ENCODE data around the gene UBAC1.

The UBAC1 gene

DNA sequence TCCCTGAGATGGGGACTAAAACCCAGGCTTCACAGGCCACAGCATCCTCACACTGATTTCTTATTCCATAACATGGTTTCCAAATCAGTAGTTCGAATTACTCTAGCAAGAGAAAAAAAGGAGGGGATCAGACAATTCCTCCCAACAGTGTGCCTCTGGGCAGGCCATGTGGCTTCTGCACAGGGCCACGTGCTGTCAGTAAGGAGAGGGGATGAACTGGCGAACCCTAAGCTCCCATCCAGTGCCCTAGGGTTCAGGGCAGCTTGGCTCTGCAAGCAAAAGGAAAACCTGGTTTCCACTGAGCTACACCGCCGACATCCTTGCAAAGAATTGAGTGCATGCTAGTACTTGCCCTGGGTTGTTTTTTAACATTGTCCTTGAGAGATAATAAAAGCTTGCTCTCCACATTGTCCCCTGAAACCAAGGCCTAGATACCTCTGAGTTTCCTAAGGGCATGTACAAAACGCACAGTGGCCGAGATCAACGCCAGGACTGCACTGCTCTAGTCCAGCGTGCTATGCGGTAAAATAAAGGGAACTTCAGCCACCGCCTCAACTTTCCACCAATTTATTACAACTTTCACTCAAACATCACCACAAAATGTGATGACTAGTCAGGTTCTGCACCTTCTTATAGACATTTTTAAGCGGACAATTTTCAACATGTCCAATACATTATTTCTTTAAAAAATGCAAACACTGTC is 58.4 kb downstream of the UBAC1 start:
- Histone ChIP-seq H3K9ac (ENCODE audit: low read depth, low read length, poor library complexity, severe bottlenecking) (peak overlapping the region; percentile 15), H3K4me3 (ENCODE audit: low read length, poor library complexity, severe bottlenecking) (peak overlapping the region; percentile 83), H3K9me3 (ENCODE audit: insufficient read depth, low read depth, low read length) (no peaks in the 10 kb centered on the region), H3K36me3 (ENCODE audit: insufficient read depth, low read length) (no peaks in the 10 kb centered on the region), H3K9me2 (replicated peaks; ENCODE audit: low read depth, low read length) (no peaks in the 10 kb centered on the region), H4K20me1 (ENCODE audit: insufficient read depth, low read length, poor library complexity, severe bottlenecking) (peaks cover 85% of the 10 kb centered on the region), H3K27me3 (ENCODE audit: insufficient read depth, low read length, poor library complexity, severe bottlenecking) (no peaks in the 10 kb centered on the region), H3K4me1 (ENCODE audit: insufficient read depth, low read length, poor library complexity, severe bottlenecking) (peaks cover 63% of the 10 kb centered on the region), H3K4me2 (ENCODE audit: low read depth, low read length, poor library complexity, severe bottlenecking) (peak overlapping the region; percentile 98), H3F3A (ENCODE audit: low read depth) (peaks cover 7% of the 10 kb centered on the region; the same call in 1 of the 2 replicates), H3K79me2 (ENCODE audit: insufficient read depth, low read length) (peaks cover 87% of the 10 kb centered on the region), H2AFZ (ENCODE audit: low read length) (no peak overlapping the region)
- TF ChIP-seq CTCF (conservative IDR thresholded peaks at IDR 0.05; ENCODE audit: low read length), result no peak

- peaks cover 7% of the 10 kb centered on the region; the same call in 1 of the 2 replicates for H3F3A ChIP-seq (ENCODE audit: low read depth)
- peaks cover 95% of the 10 kb centered on the region for H4K20me1 ChIP-seq (ENCODE audit: insufficient read depth, low read length, poor library complexity, severe bottlenecking)
- H3K9me2 ChIP-seq (replicated peaks; ENCODE audit: low read depth, low read length), result no peaks in the 10 kb centered on the region
- H2AFZ ChIP-seq (ENCODE audit: low read length), result no peak overlapping the region
- H3K9ac ChIP-seq (ENCODE audit: low read depth, low read length, poor library complexity, severe bottlenecking), result no peak overlapping the region
- peak overlapping the region; percentile 98 for H3K4me2 ChIP-seq (ENCODE audit: low read depth, low read length, poor library complexity, severe bottlenecking)
- peaks cover 63% of the 10 kb centered on the region for H3K4me1 ChIP-seq (ENCODE audit: insufficient read depth, low read length, poor library complexity, severe bottlenecking)
- no peaks in the 10 kb centered on the region for H3K36me3 ChIP-seq (ENCODE audit: insufficient read depth, low read length)
- H3K4me3 ChIP-seq (ENCODE audit: low read length, poor library complexity, severe bottlenecking), result peak overlapping the region; percentile 8
- H3K9me3 ChIP-seq (ENCODE audit: insufficient read depth, low read depth, low read length), result no peaks in the 10 kb centered on the region
- TF ChIP-seq EZH2phosphoT487 (IDR thresholded peaks at IDR 0.05; ENCODE audit: borderline replicate concordance) (no peak), CTCF (conservative IDR thresholded peaks at IDR 0.05; ENCODE audit: low read length) (no peak)
- peaks cover 97% of the 10 kb centered on the region for H3K79me2 ChIP-seq (ENCODE audit: insufficient read depth, low read length)
- H3K27me3 ChIP-seq (ENCODE audit: insufficient read depth, low read length, poor library complexity, severe bottlenecking), result no peaks in the 10 kb centered on the region
Measured at GRCh38 chr9:135901826-135902225, 59.3 kb downstream of the UBAC1 start.

DNA sequence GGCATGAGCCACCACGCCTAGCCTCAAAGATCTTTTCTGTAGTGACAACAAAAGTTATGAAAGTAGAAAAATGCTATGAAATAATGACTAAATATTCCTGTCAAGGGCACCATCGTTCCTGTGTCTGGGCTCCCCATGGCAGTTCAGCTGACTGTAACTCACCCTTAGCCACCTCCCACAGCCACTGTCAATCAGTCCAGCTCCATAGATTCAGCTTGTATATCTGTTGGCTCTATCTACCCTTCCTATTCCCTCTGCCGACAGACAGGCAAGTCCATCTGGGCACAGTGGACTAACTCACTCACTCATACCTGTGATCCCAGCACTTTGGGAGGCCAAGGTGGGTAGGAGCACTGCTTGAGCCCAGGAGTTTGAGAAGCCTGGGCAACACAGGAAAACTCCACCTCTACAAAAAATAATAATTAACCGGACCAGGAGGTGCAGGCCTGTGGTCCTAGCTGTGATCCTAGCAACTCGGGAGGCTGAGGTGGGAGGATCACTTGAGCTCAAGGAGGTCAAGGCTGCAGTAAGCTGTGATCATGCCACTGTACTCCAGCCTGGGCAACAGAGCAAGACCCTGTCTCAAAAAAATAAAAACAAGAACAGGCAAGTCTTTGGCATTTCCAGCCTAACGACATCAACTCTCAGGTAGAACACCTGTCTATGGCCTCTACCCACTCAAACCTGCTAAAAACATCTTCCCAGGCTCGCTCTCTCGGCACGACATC is 60.0 kb downstream of the UBAC1 start:
- no peak for TF ChIP-seq CTCF (conservative IDR thresholded peaks at IDR 0.05; ENCODE audit: low read length)
- TF ChIP-seq EZH2phosphoT487 (IDR thresholded peaks at IDR 0.05; ENCODE audit: borderline replicate concordance), result no peak
- H3K9ac ChIP-seq (ENCODE audit: low read depth, low read length, poor library complexity, severe bottlenecking), result no peak overlapping the region
- H3K9me3 ChIP-seq (ENCODE audit: insufficient read depth, low read depth, low read length), result no peaks in the 10 kb centered on the region
- H4K20me1 ChIP-seq (ENCODE audit: insufficient read depth, low read length, poor library complexity, severe bottlenecking), result peaks cover 98% of the 10 kb centered on the region
- no peaks in the 10 kb centered on the region for H3K27me3 ChIP-seq (ENCODE audit: insufficient read depth, low read length, poor library complexity, severe bottlenecking)
- H2AFZ ChIP-seq (ENCODE audit: low read length), result no peak overlapping the region
- H3K36me3 ChIP-seq (ENCODE audit: insufficient read depth, low read length), result no peaks in the 10 kb centered on the region
- H3F3A ChIP-seq (ENCODE audit: low read depth), result peaks cover 7% of the 10 kb centered on the region; the same call in 1 of the 2 replicates
- H3K4me3 ChIP-seq (ENCODE audit: low read length, poor library complexity, severe bottlenecking), result no peak overlapping the region
- no peaks in the 10 kb centered on the region for H3K9me2 ChIP-seq (replicated peaks; ENCODE audit: low read depth, low read length)
- H3K4me2 ChIP-seq (ENCODE audit: low read depth, low read length, poor library complexity, severe bottlenecking), result no peak overlapping the region
- H3K4me1 ChIP-seq (ENCODE audit: insufficient read depth, low read length, poor library complexity, severe bottlenecking), result peaks cover 59% of the 10 kb centered on the region
- peaks cover 98% of the 10 kb centered on the region for H3K79me2 ChIP-seq (ENCODE audit: insufficient read depth, low read length)

Measured in Loucy (cell line).